Fibroblast of pulmonary artery (primary cell): ENCODE results near the gene NTPCR.

Experiments used
- DNase-seq: peaks from one replicate; pipeline ENCODE4 v3.0.0-alpha.2; 2010; ENCODE audit warnings: low read depth
- H3K4me3 ChIP-seq: replicated peaks from 2 replicates; pipeline ENCODE4 v1.5.1; 2011; ENCODE audit warnings: low read depth, mild to moderate bottlenecking, control low read depth, low read length, moderate library complexity
- TF ChIP-seq, protein P1 (sequence below): IDR thresholded peaks from 2 replicates; pipeline ENCODE4 v1.5.1; 2011; ENCODE audit warnings: mild to moderate bottlenecking, control low read depth, low read length, inconsistent platforms; ENCODE audit errors: missing control alignments

NTPCR gene

GRCh38 chr1:233019083-233019482 lies 68.7 kb downstream of the NTPCR start:
- no peak for DNase-seq
- TF ChIP-seq, protein P1, sequence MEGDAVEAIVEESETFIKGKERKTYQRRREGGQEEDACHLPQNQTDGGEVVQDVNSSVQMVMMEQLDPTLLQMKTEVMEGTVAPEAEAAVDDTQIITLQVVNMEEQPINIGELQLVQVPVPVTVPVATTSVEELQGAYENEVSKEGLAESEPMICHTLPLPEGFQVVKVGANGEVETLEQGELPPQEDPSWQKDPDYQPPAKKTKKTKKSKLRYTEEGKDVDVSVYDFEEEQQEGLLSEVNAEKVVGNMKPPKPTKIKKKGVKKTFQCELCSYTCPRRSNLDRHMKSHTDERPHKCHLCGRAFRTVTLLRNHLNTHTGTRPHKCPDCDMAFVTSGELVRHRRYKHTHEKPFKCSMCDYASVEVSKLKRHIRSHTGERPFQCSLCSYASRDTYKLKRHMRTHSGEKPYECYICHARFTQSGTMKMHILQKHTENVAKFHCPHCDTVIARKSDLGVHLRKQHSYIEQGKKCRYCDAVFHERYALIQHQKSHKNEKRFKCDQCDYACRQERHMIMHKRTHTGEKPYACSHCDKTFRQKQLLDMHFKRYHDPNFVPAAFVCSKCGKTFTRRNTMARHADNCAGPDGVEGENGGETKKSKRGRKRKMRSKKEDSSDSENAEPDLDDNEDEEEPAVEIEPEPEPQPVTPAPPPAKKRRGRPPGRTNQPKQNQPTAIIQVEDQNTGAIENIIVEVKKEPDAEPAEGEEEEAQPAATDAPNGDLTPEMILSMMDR = no peak
- H3K4me3 ChIP-seq = no peak overlapping the region

DNA sequence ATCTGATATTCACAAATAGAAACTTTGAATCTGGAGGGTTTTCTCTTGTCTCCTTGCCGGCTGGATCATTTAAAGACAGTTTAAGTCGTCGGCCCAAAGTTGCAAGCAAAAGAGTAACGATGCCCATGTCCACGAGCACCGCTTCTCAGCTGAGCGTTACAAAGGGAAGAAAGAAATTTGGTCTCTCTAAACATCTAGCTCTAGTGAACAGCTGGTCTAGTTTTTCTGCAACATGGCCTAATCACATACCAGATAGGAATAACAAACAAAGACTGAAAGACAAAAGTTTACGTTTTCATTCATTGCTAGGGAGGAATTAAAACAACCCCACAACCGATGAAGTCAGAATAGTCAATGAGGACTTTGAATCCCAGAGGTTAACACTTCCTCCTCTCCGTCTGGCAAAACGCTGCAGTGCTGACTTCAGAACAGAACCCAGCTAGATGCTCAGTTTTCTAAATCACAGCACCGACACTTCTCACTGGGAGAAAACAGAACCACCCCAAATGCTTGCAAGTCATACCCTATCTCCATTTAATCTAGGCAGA lies 69.4 kb downstream of the NTPCR start:
- no peak for DNase-seq
- TF ChIP-seq, protein P1 = no peak
- H3K4me3 ChIP-seq = no peak overlapping the region

GRCh38 chr1:233020426-233020825 lies 70.0 kb downstream of the NTPCR start:
- TF ChIP-seq, protein P1 = no peak
- H3K4me3 ChIP-seq = no peak overlapping the region
- peak; percentile 38 for DNase-seq

DNA sequence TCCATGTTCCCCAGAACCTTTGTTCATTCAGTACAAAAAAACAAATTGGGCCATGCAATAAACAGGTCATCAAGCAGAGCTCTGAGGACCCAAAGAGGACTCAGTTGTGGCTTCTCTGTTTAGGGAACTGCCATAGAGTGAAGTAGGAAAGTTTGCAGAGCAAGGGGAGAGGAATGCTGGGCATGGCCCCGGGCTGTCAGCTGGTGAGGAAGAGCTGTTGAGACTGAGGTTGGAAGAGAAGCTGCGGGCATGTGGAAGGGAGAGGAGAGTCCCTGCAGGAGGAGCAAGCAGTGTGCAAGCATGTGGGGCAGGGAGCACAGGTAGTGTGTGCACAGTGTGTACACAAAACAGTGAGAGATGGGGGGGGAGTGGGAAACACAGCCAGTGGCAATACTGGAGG lies 71.8 kb downstream of the NTPCR start:
- DNase-seq = no peak
- TF ChIP-seq, protein P1 = no peak

GRCh38 chr1:233024199-233024598 lies 73.8 kb downstream of the NTPCR start:
- no peak overlapping the region for H3K4me3 ChIP-seq
- TF ChIP-seq, protein P1 = no peak
- DNase-seq = no peak

More for the DNA sequence above, 71.8 kb downstream of the NTPCR start:
- H3K4me3 ChIP-seq = no peak overlapping the region

DNA sequence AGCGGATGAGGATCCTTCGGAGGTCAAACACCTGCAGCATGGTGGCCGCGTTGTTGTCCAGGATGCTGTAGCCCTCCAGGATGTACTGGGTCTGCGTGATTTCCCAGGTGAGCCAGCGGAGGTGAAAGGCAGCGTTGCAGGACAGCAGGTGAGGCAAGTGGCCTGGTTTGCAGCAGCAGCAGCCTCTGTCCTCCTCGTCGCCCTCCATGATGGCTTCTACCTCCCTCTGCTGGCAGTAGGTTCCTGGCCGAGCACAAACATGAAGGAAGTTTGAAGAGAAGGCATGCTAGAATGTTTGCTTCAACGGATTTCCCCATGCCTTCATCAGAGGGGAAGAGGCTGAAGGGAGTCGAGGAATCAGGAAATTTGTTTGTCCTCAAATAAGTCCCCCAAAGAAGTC lies 74.7 kb downstream of the NTPCR start:
- DNase-seq = peak; percentile 33

DNA sequence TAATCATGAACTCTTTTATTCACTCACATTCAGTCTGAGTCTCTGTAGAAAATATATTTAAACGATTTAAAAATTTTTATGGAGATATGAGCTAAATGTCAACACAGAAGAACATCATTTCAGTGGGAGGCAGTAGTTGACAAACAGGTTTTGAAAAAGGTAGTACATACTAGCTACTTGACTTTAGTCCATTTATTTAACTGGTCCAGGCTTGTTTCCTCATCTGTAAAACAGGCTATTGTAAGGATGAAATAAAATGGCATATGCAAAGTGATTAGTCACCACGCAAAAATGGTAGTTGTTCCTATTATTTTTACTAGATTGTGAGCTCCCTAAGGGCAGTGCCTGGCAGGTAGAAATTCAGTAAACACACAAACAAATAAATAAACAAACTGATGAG lies 75.2 kb downstream of the NTPCR start:
- no peak overlapping the region for H3K4me3 ChIP-seq
- DNase-seq = no peak
- TF ChIP-seq, protein P1 = no peak

More for the DNA sequence above, 74.7 kb downstream of the NTPCR start:
- TF ChIP-seq, protein P1 = peak; percentile 47
- no peak overlapping the region for H3K4me3 ChIP-seq
